ENCODE results near the gene ERCC1. TPM values are rescaled to one million over a fixed set of nuclear protein-coding genes. Genes with fewer than 3 reads are reported as not detected.

The ERCC1 gene
- polyA plus RNA-seq, 1 donor from 2014 or later: 69.2 TPM

DNA sequence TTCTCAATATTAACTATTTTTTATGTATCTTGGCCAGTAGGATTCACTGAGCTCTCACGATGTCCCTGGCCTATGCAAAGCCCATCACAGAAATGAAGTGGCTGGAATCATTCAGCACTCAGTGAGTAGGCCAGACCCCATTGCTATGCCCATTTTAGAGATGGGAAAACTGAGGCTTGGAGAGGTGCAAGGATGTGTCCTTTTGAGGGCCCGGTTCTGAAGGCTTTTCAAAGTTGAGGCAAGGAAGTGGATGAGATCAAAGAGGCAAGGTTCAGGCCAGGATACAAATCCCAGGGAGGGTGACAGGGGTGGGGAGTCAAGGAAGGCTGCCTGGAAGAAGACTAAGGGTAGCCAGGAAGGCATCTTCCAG, 18.7 kb upstream of the ERCC1 start:
- TF ChIP-seq SMC3 (conservative IDR thresholded peaks at IDR 0.05; ENCODE audit: poor library complexity) (no peak), REST (IDR thresholded peaks at IDR 0.05; ENCODE audit: borderline replicate concordance) (no peak), TAF1 (IDR thresholded peaks at IDR 0.05; ENCODE audit: low read depth) (no peak), EP300 (conservative IDR thresholded peaks at IDR 0.05; ENCODE audit: poor library complexity, severe bottlenecking) (no peak), MXI1 (conservative IDR thresholded peaks at IDR 0.05; ENCODE audit: poor library complexity, severe bottlenecking) (no peak), EZH2 (IDR thresholded peaks at IDR 0.05; ENCODE audit: borderline replicate concordance, insufficient read depth, low read length, poor library complexity, severe bottlenecking) (no peak), POLR2AphosphoS5 (IDR thresholded peaks at IDR 0.05) (no peak), RAD21 (conservative IDR thresholded peaks at IDR 0.05) (no peak)
- TF ChIP-seq, protein P1, sequence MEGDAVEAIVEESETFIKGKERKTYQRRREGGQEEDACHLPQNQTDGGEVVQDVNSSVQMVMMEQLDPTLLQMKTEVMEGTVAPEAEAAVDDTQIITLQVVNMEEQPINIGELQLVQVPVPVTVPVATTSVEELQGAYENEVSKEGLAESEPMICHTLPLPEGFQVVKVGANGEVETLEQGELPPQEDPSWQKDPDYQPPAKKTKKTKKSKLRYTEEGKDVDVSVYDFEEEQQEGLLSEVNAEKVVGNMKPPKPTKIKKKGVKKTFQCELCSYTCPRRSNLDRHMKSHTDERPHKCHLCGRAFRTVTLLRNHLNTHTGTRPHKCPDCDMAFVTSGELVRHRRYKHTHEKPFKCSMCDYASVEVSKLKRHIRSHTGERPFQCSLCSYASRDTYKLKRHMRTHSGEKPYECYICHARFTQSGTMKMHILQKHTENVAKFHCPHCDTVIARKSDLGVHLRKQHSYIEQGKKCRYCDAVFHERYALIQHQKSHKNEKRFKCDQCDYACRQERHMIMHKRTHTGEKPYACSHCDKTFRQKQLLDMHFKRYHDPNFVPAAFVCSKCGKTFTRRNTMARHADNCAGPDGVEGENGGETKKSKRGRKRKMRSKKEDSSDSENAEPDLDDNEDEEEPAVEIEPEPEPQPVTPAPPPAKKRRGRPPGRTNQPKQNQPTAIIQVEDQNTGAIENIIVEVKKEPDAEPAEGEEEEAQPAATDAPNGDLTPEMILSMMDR (IDR thresholded peaks at IDR 0.05; ENCODE audit: poor library complexity, severe bottlenecking): no peak
- no peak overlapping the region for H3K4me3 ChIP-seq (ENCODE audit: low read length)
- H3K9me2 ChIP-seq (ENCODE audit: insufficient read depth, low read length): no peaks in the 10 kb centered on the region
- no peak overlapping the region for H2AFZ ChIP-seq (ENCODE audit: low read depth, low read length)
- H3F3A ChIP-seq (ENCODE audit: insufficient read depth, low read length, poor library complexity, severe bottlenecking): no peaks in the 10 kb centered on the region
- H3K36me3 ChIP-seq (ENCODE audit: insufficient read depth, low read length): no peaks in the 10 kb centered on the region
- H3K27ac ChIP-seq (ENCODE audit: low read length): no peak overlapping the region
- no peak overlapping the region for H3K9ac ChIP-seq (ENCODE audit: low read length)
- no peaks in the 10 kb centered on the region for H3K27me3 ChIP-seq (ENCODE audit: insufficient read depth, low read depth, low read length)
- H3K79me2 ChIP-seq (replicated peaks; ENCODE audit: insufficient read depth, low read length): no peaks in the 10 kb centered on the region
- no peak overlapping the region for H3K4me2 ChIP-seq (ENCODE audit: low read length)
- H4K20me1 ChIP-seq (ENCODE audit: insufficient read depth): no peaks in the 10 kb centered on the region
- no peaks in the 10 kb centered on the region for H3K9me3 ChIP-seq (ENCODE audit: low read length)

GRCh38 chr19:45440873-45441654, 17.3 kb upstream of the ERCC1 start:
- Histone ChIP-seq H3K27ac (ENCODE audit: low read length) (no peak overlapping the region), H3K36me3 (ENCODE audit: insufficient read depth, low read length) (no peaks in the 10 kb centered on the region), H3K9ac (ENCODE audit: low read length) (no peak overlapping the region), H2AFZ (ENCODE audit: low read depth, low read length) (no peak overlapping the region), H3F3A (ENCODE audit: insufficient read depth, low read length, poor library complexity, severe bottlenecking) (no peaks in the 10 kb centered on the region), H3K4me2 (ENCODE audit: low read length) (no peak overlapping the region), H3K79me2 (replicated peaks; ENCODE audit: insufficient read depth, low read length) (no peaks in the 10 kb centered on the region), H3K9me3 (ENCODE audit: low read length) (no peaks in the 10 kb centered on the region), H3K27me3 (ENCODE audit: insufficient read depth, low read depth, low read length) (no peaks in the 10 kb centered on the region), H3K4me3 (ENCODE audit: low read length) (no peak overlapping the region), H4K20me1 (ENCODE audit: insufficient read depth) (no peaks in the 10 kb centered on the region), H3K9me2 (ENCODE audit: insufficient read depth, low read length) (no peaks in the 10 kb centered on the region)
- TF ChIP-seq SMC3 (conservative IDR thresholded peaks at IDR 0.05; ENCODE audit: poor library complexity): no peak

Measured in neural cell (in vitro differentiated cells).